GM19023 (cell line): ENCODE data around the gene GJA1.
"Not testable (repeated sequence)": the region's sequence is repeated elsewhere in the genome, so short reads cannot be mapped to it uniquely, and the experiment has no call there.

ENCODE experiments used
- ATAC-seq: cut with Tn5 transposase; IDR thresholded peaks from one replicate; pipeline ENCODE4 v1.9.1; 2021; ENCODE audit warnings: mild to moderate bottlenecking, moderate library complexity; ENCODE audit not compliant: unreplicated experiment

Gene GJA1

DNA sequence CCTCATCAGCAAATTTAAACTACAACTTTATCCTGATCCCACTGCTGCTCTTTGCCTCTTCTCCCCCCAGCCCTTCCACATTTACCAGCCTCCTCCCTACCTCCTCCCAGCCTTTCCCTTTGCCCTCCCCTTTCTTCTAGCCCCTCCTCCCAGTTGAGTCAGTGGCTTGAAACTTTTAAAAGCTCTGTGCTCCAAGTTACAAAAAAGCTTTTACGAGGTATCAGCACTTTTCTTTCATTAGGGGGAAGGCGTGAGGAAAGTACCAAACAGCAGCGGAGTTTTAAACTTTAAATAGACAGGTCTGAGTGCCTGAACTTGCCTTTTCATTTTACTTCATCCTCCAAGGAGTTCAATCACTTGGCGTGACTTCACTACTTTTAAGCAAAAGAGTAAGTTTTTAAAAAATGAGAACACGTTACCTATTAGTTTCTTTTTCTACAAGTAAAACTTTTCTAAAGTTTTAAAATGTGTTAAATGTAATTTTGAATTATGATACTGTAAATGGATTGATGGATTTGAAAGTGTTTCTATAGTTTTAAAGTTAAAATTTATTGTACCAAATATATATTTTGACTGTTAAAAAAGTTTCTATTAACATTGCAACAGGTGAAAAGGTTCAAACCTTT is at the start of gene GJA1:
Gene GJA1 (plus strand): TSS at position 203 of the 626 bp plus-strand sequence. CDS start 11,202 bp downstream, outside the sequence.
- ATAC-seq: no peak

DNA sequence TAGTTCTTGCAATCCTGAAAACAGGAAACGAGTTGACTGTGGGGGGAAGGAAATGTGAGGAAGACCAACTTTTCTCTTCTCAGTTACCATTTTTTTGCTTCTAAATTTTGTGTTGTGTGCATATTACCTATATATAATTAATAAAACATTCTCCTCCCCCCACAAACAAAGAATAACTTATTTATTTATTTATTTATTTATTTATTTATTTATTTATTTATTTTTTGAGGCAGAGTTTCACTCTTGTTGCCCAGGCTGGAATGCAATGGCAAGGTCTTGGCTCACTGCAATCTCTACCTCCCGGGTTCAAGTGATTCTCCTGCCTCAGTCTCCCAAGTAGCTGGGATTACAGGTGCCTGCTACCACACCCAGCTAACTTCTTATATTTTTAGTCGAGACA is 48.9 kb upstream of the GJA1 start:
- ATAC-seq: not testable (repeated sequence)

DNA sequence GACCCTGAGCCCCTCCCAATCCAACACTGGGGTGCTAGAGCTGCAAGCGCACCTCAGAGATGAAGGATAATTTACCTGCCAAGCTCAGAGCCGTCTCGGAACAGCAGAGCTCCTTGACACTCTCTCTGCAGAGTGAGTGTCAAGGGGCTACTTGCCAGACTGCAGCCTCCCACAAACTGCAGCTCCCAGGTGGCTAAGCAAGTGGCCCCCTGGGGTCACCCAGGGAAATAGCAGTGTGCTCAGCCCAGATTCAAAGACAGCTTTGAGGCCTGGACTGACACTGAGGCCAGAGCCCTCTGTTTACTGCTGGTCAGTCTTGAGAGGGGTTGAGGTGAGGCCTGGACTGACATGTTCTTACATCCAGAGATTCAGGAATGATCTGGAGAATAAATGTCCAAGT is 46.0 kb upstream of the GJA1 start:
- no peak for ATAC-seq

DNA sequence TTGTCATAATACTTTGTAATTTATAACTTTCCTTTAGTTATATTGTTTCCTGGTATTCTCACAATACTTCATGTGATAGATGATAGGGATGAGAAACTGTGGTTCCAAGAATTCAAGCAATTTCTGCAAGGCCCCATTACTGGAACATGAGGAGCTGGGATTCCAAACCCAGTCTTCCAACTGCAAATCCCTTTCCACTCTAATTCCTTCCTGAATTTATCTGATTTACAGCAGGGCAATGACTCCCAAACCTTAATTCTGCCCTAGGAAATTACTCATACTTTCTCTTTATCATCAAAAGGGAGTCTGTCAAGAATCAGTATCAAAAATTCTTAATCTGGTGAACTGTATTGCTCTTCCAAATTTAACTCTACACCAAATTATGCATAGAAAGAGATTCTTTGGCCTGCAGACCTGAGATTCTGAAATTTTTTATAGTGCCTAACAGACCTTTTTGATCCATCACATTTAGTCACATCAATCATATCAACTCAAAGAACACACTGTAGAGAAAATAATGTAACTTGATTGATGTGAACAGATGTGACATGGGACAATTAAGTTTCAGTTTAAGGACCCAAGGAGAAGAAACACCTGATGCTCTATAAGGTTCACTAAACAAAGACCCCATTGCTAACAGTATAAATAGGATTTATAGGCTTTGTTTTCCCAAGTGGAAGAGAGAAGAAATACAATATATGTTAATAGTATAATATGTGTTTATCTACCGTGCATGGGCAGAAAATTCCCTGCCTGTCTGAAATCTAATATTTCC is 41.5 kb upstream of the GJA1 start:
- ATAC-seq: no peak

DNA sequence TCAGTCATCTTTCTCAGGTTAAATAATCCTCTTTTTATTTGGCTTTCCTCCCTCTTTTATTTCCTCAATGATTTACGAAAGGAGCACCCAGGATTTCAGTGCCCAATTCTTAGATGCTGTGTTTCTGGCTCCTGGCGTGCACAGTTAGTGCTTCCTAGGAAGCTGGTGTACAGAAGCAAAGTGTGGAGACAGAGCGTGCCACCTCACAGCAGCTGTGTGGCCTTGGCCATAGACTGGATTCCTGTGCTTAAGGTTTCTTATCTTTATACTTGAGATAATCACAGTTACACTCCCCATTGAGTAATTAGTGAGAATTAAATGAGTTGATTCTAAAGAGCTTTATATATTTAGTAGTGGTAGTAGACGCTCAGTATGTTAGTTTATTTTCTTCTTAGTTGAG is 39.7 kb upstream of the GJA1 start:
- ATAC-seq: no peak

DNA sequence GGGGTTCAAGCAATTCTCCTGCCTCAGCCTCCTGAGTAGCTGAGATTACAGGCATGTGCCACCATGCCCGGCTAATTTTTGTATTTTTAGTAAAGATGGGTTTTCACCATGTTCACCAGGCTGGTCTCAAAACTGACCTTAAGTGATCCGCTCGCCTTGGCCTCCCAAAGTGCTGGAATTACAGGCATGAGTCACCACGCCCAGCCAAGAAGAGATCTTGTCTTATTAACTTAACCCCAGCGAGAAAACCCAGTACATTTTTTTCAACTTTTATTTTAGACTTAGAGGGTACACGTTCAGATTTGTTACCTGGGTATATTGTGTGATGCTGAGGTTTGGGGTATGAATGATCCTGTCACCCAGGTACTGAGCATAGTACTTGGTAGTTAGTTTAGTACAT is 38.3 kb upstream of the GJA1 start:
- ATAC-seq: not testable (repeated sequence)

DNA sequence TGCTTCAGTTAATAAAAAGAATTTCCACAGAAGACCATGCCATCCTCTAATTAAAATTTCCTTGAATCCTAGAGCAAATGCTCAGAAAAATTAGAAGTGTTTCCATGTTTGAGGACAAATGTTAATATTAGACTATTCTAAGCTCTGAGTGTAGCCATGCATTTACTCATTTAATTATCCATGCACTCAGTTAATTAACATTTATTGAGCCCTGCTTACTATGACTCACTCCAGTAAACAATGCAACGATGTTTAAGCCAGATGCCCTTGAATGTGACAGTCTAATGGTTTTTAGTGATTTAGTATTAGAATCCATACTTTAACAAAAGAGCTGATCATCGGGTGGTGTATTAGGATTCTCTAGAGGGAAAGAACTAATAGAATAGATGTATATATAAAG is 37.3 kb upstream of the GJA1 start:
- ATAC-seq: no peak

DNA sequence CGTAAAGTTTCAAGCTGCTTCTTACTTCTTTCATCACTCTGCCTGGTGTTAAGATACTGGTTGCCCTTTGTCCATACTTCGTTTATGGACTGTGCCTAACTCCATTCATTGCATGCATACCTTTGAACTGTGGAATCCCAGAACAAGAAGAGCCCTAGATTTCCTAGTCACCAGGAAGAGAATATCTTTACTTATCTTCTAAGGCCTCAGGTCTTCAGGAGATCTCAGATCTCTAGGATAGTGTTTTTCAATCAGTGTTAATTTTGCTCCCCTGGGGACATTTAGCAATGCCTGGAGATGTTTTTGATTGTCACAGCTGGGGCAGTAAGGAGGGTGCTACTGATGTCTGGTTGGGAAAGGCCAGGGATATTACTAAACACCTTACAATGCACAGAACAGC is 35.5 kb upstream of the GJA1 start:
- ATAC-seq: no peak

DNA sequence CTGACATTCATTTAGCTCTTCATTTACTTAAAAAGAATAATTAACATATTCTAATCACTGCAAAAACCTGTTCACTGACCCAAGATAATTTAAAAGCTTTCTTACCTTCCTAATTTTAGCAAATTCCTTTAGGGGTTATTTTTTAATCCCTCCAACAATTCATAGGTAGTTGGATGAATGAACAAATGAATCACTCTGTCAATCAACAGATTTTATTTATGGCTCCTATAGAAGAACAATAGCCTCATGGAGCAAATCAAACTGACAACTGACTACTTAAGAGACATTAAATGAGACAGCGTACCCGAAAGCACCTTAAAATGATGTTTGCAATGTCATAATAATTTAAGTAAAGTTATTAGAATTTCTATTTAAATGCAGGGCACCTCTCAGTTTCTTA is 31.5 kb upstream of the GJA1 start:
- no peak for ATAC-seq

DNA sequence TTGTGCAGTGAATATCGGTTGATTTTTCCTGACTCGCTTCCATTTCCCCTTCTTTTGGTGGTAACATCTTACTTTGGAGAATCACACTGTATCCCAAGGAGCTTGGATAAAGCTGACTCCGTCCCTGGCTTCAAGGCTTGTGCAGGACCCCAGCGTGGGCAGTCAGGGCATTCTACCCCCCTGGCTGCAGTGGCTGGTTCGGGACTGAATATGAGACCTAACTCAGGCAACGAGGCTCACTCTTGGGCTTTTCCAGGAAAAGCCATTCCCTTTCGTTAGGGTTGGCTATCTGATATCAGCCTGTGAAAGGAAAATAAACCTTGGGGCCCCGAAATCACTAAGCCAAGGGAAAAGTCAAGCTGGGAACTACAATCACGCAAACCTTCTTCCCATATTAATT is 30.1 kb upstream of the GJA1 start:
- no peak for ATAC-seq

DNA sequence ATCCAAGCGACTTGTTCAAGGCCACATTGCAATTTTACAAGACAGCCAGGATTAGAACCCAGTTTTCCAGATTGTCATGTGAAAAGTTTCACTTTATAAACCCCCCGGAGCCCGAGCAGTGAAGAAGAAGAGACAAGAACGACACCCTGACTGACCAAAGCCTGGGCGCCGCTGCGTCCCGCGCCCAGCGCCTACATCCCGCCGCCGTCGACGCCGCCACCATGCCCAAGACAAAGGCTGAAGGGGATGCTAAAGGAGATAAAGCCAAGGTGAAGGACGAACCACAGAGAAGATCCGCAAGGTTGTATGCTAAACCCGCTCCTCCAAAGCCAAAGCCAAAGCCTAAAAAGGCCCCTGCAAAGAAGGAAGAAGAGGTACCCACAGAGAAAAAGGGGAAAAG is 27.1 kb upstream of the GJA1 start:
- ATAC-seq: no peak

DNA sequence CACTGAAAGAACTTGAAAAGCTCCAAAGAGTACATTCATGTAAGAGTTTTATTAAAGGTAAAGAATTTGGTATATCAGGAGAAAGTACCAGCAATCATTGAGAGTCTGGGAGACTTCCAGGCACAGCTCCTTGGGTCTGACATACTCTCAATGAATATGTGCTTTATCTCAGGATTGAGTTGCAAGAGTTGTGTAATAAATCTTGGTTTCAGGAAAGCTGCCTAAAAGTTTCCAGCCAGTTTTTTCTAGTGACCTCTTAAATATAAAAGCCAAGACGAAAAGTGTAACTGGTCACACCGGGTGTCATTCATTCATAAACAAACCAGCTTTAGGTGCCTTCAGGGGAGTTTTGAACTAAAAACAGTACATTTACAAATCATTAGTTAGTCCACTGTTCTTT is 21.6 kb upstream of the GJA1 start:
- ATAC-seq: no peak

DNA sequence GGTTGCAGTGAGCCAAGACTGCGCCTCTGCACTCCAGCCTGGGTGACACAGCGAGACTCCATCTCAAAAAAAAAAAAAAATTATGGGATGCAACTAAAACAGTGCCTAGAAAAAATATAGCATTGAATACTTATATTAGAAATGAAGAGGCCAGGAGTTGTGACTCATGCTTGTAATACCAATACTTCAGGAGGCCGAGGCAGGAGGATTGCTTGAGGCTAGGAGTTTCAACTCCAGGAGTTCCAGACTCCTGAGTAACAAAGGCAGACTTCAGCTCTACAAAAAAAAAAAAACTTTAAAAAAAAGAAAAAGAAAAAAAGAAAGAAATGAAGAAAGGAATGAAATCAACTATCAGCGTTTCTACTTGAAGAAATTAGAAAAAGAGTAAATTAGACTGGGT is 17.1 kb upstream of the GJA1 start:
- no peak for ATAC-seq

DNA sequence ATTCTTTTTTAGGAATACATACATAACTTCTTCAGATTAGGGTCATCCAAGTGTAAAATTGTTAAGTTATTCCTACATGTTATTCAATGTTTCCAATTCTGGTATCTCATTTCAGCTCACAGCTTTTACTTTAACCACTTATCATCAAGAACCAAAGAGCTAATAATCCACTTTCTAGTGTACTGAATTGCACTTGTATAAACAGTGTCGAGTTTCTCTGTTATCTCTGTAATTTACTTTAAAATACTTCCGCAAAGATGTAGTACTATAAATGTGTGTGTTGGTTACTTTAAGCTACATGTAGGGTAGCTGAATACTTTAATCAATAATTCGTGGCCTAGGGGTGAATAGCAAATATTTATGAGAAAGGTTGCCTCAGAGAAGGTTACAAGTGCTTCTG is 8.8 kb upstream of the GJA1 start:
- no peak for ATAC-seq

DNA sequence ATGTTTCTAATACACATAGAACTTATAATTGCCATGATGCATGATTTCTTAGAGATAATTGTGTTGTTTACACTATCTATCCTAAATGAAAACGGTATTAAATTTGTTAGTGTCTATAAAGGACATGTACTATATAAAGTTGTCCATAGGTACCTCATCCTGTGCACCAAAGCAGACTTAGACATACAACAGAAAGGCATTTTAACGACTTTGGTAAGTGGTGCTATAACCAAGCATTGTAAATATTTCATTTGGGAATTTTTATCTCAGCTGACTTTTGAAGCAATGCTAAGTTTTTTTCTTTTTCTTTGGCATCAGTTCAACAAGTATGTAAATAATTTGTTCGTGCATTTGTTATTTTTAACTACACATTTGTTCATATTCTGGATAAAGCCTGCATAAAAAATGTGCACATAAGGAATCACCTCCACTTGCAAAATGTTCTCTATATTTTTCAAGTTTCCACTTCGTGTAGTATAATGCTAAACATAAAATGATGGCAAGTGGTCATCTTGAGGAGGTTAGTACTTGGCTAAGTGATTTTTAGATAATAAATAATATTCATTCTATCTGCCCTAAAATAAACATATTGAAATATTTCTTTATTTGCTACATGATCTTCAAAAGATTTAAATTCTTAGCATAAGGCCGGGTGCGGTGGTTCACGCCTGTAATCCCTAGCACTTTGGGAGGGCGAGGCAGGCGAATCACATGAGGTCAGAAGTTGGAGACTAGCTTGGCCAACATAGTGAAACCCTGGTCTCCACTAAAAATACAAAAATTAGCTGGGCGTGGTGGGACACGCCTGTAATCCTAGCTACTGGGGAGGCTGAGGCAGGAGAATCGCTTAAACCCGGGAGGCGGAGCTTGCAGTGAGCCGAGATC is 6.3 kb upstream of the GJA1 start:
- ATAC-seq: no peak

DNA sequence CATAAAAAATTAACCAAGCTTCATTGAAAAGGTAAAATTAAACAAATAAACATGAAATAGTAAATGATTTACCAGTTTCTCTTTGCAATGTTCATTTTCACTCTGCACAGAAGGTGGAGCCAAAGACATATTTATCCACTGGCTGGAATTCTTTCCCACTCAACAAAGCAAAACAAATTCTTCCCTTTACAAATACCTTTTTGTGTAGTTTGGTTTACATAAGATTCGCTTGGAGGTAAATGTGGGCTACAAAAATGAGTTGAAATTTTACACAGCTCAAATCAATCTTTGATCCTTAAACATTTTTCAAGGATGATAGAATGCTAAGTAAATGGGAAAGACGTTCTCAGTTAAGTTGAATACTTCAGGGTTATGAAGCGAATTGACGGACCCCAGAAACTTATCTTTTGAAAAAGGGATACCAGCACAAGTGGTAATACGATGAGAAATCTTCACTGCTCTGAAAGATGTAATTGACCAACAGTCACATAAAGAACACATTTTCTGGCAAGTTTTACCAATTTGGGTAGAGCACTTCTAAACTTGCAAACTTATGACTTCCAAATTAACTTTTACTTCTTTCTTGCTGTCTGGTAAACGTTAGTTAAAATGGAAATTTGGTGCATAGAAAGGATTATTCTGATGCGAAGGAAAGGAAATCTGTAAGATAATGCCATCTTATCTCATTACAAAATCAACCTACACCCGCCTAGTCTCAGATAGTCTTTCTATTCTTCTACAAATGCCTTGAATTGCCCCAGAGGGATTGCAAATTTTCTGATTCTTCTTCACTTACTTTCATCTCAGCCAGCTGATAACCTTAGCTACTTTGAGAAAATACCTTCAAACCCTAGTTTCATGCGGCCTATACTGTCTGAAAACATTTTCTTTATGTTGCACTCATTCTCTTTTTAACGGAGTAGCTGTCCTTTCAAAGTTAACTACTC is 4.7 kb upstream of the GJA1 start:
- ATAC-seq: no peak

DNA sequence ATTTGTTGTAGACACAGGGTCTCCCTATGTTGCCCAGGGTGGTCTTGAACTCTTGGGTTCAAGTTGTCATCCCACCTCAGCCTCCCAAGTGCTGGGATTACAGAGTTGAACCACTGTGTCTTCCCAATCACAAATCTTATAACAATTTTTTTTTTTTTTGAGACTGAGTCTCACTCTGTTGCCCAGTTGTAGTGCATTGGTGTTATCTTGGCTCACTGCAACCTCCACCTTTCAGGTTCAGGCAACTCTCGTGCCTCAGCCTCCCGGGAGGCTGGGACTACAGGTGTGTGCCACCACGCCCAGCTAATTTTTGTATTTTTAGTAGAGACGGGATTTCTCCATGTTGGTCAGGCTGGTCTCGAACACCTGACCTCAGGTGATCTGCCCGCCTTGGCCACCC is 3.7 kb upstream of the GJA1 start:
- ATAC-seq: not testable (repeated sequence)

DNA sequence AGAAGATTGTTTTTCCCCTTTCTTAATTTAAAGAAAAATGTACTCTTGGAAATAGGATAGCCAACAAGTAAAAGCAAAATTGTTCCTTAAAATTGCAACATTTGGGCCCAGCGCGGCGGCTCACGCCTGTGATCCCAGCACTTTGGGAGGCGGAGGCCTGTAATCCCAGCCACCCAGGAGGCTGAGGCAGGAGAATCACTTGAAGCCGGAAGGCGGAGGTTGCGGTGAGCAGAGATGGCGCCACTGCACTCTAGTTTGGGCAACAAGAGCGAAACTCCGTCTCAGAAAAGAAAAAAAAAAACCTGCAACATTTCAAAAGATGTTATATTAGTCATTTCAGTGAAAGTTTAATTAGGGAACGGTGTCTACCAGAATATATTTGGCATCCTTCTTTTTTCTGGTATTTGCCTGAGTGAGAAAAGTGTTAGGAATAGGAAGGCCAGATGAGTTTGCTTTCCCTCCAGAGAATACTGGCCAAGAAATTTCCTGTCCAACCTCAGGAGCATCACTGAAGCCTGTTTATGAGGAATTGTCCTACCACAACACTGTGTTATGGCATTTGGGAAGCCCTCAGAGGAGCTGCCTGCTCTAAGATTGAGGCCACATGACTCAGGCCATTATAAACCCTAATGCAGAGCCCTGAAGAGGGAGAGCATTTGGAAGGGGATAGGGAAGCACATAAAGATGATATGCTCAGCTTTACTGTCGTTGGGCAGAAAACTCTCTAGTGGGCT is 1.2 kb upstream of the GJA1 start:
- ATAC-seq: no peak

DNA sequence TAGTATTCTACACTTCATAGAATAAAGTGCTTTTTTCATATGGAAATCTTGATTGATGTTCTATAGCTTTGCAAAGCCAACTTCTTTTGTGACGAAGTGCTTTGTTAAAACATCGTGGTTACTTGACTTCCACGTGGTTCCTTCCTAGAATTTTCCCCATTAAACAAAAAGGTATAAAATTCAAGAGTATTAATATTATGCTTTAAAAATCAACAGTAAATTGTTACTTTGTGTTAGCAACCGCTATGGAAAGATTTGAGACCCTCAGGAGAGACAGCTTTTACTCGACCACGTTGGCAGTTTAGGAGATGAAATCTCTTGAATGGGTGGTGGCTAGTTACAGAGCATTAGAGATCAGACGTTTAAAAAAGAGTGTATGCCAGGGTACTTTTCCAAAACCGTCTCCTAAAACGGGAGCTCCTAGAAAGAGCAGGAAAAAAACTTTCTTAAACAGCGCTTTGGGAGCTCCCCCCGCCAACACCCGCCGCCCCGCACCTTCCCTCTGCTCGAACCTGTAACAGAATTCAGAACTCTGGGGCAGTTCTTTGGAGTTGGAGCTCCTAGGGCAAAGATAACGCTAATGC is 920 bp downstream of the GJA1 start:
- ATAC-seq: no peak
